HepG2 (cell line): ENCODE data around the gene PCDHGA9. TPM values are rescaled to one million over a fixed set of nuclear protein-coding genes. Genes with fewer than 3 reads are reported as not detected.

ENCODE experiments used
- ATAC-seq: fragments of 200-7000 bp; cut with Tn5 transposase; 3 replicates; pipeline ENCODE4 v1.9.1; 2020; ENCODE audit warnings: mild to moderate bottlenecking, moderate library complexity
- BruUV-seq: library from RNA; stranded (reverse); fragments of 400-500 nt; replicated peaks from 2 replicates; lab custom pipeline; 2021; lab: Mats Ljungman, UMichigan
- CTCF ChIA-PET: fragments of 300-600 bp; formaldehyde crosslinking; extraction: SDS; loops from one replicate; lab custom pipeline; 2021; ENCODE audit warnings: low total read pairs, inconsistent platforms, low intra/inter-chr PET ratio; lab: Yijun Ruan, JAX
- POLR2A ChIA-PET: fragments of 350-600 bp; sonication (Branson Sonifier 250); formaldehyde crosslinking; loops from one replicate; lab custom pipeline; 2020; ENCODE audit warnings: antibody characterized with exemption, inconsistent platforms; lab: Yijun Ruan, JAX
- DNase-seq: peaks from one replicate; pipeline ENCODE4 v3.0.0-alpha.2; 2015; ENCODE audit warnings: low spot score
- FAIRE-seq: peaks from 3 replicates; lab custom pipeline; 2011; peaks lifted over from hg19 to GRCh38; lab: Jason Lieb, UNC
- H2AFZ ChIP-seq: one replicate; pipeline ENCODE4 v1.6.1; 2011; ENCODE audit warnings: low read length, inconsistent platforms
- H3K27ac ChIP-seq: fragments of 300-600 bp; 3 replicates; pipeline ENCODE4 v1.8.0; 2011; ENCODE audit warnings: mixed run types, mild to moderate bottlenecking, mixed read lengths, low read length, inconsistent platforms; ENCODE audit not compliant: insufficient read depth; ENCODE audit errors: extremely low read length
- H3K27me3 ChIP-seq, 2 experiments: fragments of 200-600 bp in 1 of 2; 2 replicates in 1 of 2; 3 replicates in 1 of 2; pipeline versions ENCODE4 v1.6.0 to v1.8.0; 2011; ENCODE audit warnings: low read length in 2 of 2, mild to moderate bottlenecking in 2 of 2, moderate library complexity in 2 of 2, inconsistent platforms in 1 of 2; ENCODE audit not compliant: insufficient read depth in 2 of 2, control insufficient read depth in 1 of 2
- H3K36me3 ChIP-seq, 2 experiments: fragments of 200-600 bp in 1 of 2; replicated peaks in 1 of 2; 2 replicates in 1 of 2; 3 replicates in 1 of 2; pipeline versions ENCODE4 v1.5.1 to v1.8.0; 2011; ENCODE audit warnings: low read length in 2 of 2, inconsistent platforms in 1 of 2; ENCODE audit not compliant: insufficient read depth in 2 of 2, control insufficient read depth in 1 of 2
- H3K4me1 ChIP-seq: 2 replicates; pipeline ENCODE4 v1.5.1; 2012; ENCODE audit warnings: low read length, inconsistent platforms; ENCODE audit not compliant: insufficient read depth
- H3K4me2 ChIP-seq: 2 replicates; pipeline ENCODE4 v1.6.0; 2011; ENCODE audit warnings: low read depth, low read length, inconsistent platforms
- H3K4me3 ChIP-seq, 3 experiments: fragments of 200-600 bp in 1 of 3; sonication (generic), shearing (Covaris generic) in 1 of 3; replicated peaks in 1 of 3; 2 replicates each; pipeline ENCODE4 v1.5.1; 2011 to 2016; ENCODE audit warnings: low read length in 3 of 3, inconsistent platforms in 2 of 3, low read depth in 2 of 3, mild to moderate bottlenecking in 2 of 3, control low read depth in 1 of 3, mixed read lengths in 1 of 3; ENCODE audit not compliant: insufficient read depth in 1 of 3
- H3K79me2 ChIP-seq: one replicate; pipeline ENCODE4 v1.6.1; 2011; ENCODE audit warnings: low read length, inconsistent platforms; ENCODE audit not compliant: insufficient read depth
- H3K9ac ChIP-seq: 2 replicates; pipeline ENCODE4 v1.6.0; 2011; ENCODE audit warnings: mild to moderate bottlenecking, low read depth, low read length, inconsistent platforms; ENCODE audit not compliant: insufficient read depth
- H3K9me3 ChIP-seq: 2 replicates; pipeline ENCODE4 v1.5.1; 2012; ENCODE audit warnings: mild to moderate bottlenecking, low read length
- H4K20me1 ChIP-seq: 2 replicates; pipeline ENCODE4 v1.6.0; 2011; ENCODE audit warnings: inconsistent platforms, mild to moderate bottlenecking, low read length, moderate library complexity; ENCODE audit not compliant: insufficient read depth
- CSRNP1 ChIP-seq: sonication (generic); formaldehyde crosslinking; IDR thresholded peaks from 2 replicates; pipeline ENCODE4 v1.8.1; 2023; ENCODE audit warnings: mild to moderate bottlenecking, missing genetic modification reagents
- FOXK2 ChIP-seq: fragments of 450-650 bp; IDR thresholded peaks from 2 replicates; pipeline ENCODE4 v1.6.1; 2016
- MEIS2 ChIP-seq: sonication (generic); formaldehyde crosslinking; IDR thresholded peaks from 2 replicates; pipeline ENCODE4 v1.9.0; 2021; ENCODE audit warnings: mild to moderate bottlenecking, missing genetic modification reagents
- MYPOP ChIP-seq: sonication (generic); formaldehyde crosslinking; IDR thresholded peaks from 2 replicates; pipeline ENCODE4 v1.8.1; 2023; ENCODE audit warnings: mild to moderate bottlenecking, moderate library complexity, missing genetic modification reagents
- RCOR2 ChIP-seq: IDR thresholded peaks from 2 replicates; pipeline ENCODE4 v1.6.1; 2016; ENCODE audit warnings: missing biosample characterization, missing genetic modification reagents
- RFXANK ChIP-seq: IDR thresholded peaks from 2 replicates; pipeline ENCODE4 v1.6.1; 2016
- SMAD9 ChIP-seq: sonication (generic); formaldehyde crosslinking; IDR thresholded peaks from 2 replicates; pipeline ENCODE4 v1.5.1; 2020; ENCODE audit warnings: mild to moderate bottlenecking, missing genetic modification reagents
- ZBTB42 ChIP-seq: sonication (generic); formaldehyde crosslinking; IDR thresholded peaks from 2 replicates; pipeline ENCODE4 v1.5.0; 2020; ENCODE audit warnings: mild to moderate bottlenecking, missing genetic modification reagents
- ZBTB46 ChIP-seq: sonication (generic); formaldehyde crosslinking; IDR thresholded peaks from 2 replicates; pipeline ENCODE4 v1.4.0; 2020; ENCODE audit warnings: mild to moderate bottlenecking, missing genetic modification reagents, borderline replicate concordance
- ZBTB7B ChIP-seq: sonication (generic); formaldehyde crosslinking; IDR thresholded peaks from 2 replicates; pipeline ENCODE4 v1.4.0; 2020; ENCODE audit warnings: missing genetic modification reagents
- ZC3H4 ChIP-seq: sonication (generic); formaldehyde crosslinking; IDR thresholded peaks from 2 replicates; pipeline ENCODE4 v1.4.0; 2020; ENCODE audit warnings: missing genetic modification reagents, borderline replicate concordance
- ZNF280B ChIP-seq: sonication (generic); formaldehyde crosslinking; IDR thresholded peaks from 2 replicates; pipeline ENCODE4 v1.5.0; 2020; ENCODE audit warnings: missing genetic modification reagents, mild to moderate bottlenecking, borderline replicate concordance
- ZNF329 ChIP-seq: sonication (generic); formaldehyde crosslinking; IDR thresholded peaks from 2 replicates; pipeline ENCODE4 v1.9.0; 2021; ENCODE audit warnings: low read depth, mild to moderate bottlenecking, missing genetic modification reagents
- ZNF570 ChIP-seq: sonication (generic); formaldehyde crosslinking; IDR thresholded peaks from 2 replicates; pipeline ENCODE4 v1.4.0; 2020; ENCODE audit warnings: mild to moderate bottlenecking, missing genetic modification reagents, borderline replicate concordance
- ZNF576 ChIP-seq: sonication (generic); formaldehyde crosslinking; IDR thresholded peaks from 2 replicates; pipeline ENCODE4 v1.4.0; 2020; ENCODE audit warnings: mild to moderate bottlenecking, missing genetic modification reagents
- ZNF878 ChIP-seq: sonication (generic); formaldehyde crosslinking; IDR thresholded peaks from 2 replicates; pipeline ENCODE4 v1.8.1; 2023; ENCODE audit warnings: mild to moderate bottlenecking, missing genetic modification reagents, moderate library complexity
- ZSCAN9 ChIP-seq: IDR thresholded peaks from 2 replicates; pipeline ENCODE4 v1.6.1; 2016; ENCODE audit warnings: borderline replicate concordance
- WGBS: methylation state at CpG from one replicate; pipeline ENCODE4 v1.1.6; 2017; ENCODE audit warnings: low lambda C conversion rate; 5-methylcytosine and 5-hydroxymethylcytosine counted together
- in situ Hi-C: cut with HindIII; loops from 2 replicates; pipeline ENCODE4 v1.10.0; 2017; ENCODE audit warnings: low pct_unique_long_range_greater_than_20kb; ENCODE audit not compliant: extremely low pct_ligation_motif_present
- intact Hi-C: fragments of 100-400 bp; cut with micrococcal nuclease; formaldehyde crosslinking; loops from one replicate; pipeline ENCODE4 v1.10.0; 2022; ENCODE audit not compliant: unreplicated experiment
- polyA plus RNA-seq, 8 experiments: library from polyadenylated mRNA; depleted of rRNA in 3 of 8; stranded (reverse) in 7 of 8; unstranded in 1 of 8; fragments of >200 nt; fragmentation: Illumina TruSeq in 4 of 8; extraction: Trizol in 4 of 8; gene quantifications; 2 replicates each; pipeline versions ENCODE4 v1.2.1 to v1.2.3, GENCODE V29; 2011 to 2016; ENCODE audit warnings: low read depth in 4 of 8, missing spikeins in 1 of 8, mixed read lengths in 1 of 8; ENCODE audit not compliant: insufficient read depth in 1 of 8
- total RNA-seq, 5 experiments: library from RNA; depleted of rRNA; stranded (reverse); fragments of >200 nt; fragmentation: Illumina TruSeq; extraction: Trizol; gene quantifications; 2 replicates each; pipeline ENCODE4 v1.2.3, GENCODE V29; 2016; ENCODE audit warnings: low read depth in 1 of 5

PCDHGA9 gene
- total and polyA plus RNA-seq, 2 of the 13 experiments (the other 11 are each of a cell fraction or from before 2014, with no cell fraction given): 0.09 to 0.38 TPM

GRCh38 chr5:141440341-141440740 lies 37.8 kb downstream of the PCDHGA9 start:
- no peak for FAIRE-seq
- ChIA-PET CTCF (no interaction called here), POLR2A (no interaction called here)
- Histone ChIP-seq H3K36me3 (no peaks in the 10 kb centered on the region), H3K9me3 (no peaks in the 10 kb centered on the region), H3K4me1 (no peaks in the 10 kb centered on the region), H4K20me1 (no peaks in the 10 kb centered on the region), H3K27ac (no peak overlapping the region), H3K79me2 (no peaks in the 10 kb centered on the region)
- in situ Hi-C loops: no loop called here
- 34% methylated on average over 9 of the region's 9 CpGs for WGBS
- no TSS peak for BruUV-seq
- intact Hi-C loops: no loop called here
- TF ChIP-seq MYPOP (CRISPR knock-in tag) (no peak), SMAD9 (CRISPR knock-in tag) (no peak), RCOR2 (CRISPR knock-in tag) (no peak), ZSCAN9 (CRISPR knock-in tag) (no peak), CSRNP1 (no peak), ZBTB46 (CRISPR knock-in tag) (no peak), ZNF576 (CRISPR knock-in tag) (no peak), ZBTB7B (CRISPR knock-in tag) (no peak), ZC3H4 (CRISPR knock-in tag) (no peak), ZBTB42 (CRISPR knock-in tag) (no peak), RFXANK (no peak), ZNF280B (CRISPR knock-in tag) (no peak), FOXK2 (no peak), ZNF329 (CRISPR knock-in tag) (no peak), MEIS2 (no peak), ZNF570 (CRISPR knock-in tag) (no peak), ZNF878 (no peak)
- TF ChIP-seq, all 625 proteins: peak for 0
- ATAC-seq (no peak), DNase-seq (no peak)
- H3K4me2 ChIP-seq: no peak overlapping the region
- H2AFZ ChIP-seq: no peak overlapping the region
- H3K4me3 ChIP-seq: no peak overlapping the region
- H3K9ac ChIP-seq: no peak overlapping the region
- no peaks in the 10 kb centered on the region for H3K27me3 ChIP-seq
